ENCODE measurements around the gene ICOSLG. TPM values are rescaled to one million over a fixed set of nuclear protein-coding genes. Genes with fewer than 3 reads are reported as not detected.
A peak's percentile ranks its signal among the peaks of the same experiment; 100 is the strongest.
"Not testable (repeated sequence)": the region's sequence is repeated elsewhere in the genome, so short reads cannot be mapped to it uniquely, and the experiment has no call there.

ICOSLG gene
- total RNA-seq (1 to 10 TPM in 1 of 2 donors, under 1 TPM in 1; 0.59 to 1.5 TPM), polyA plus RNA-seq (ENCODE audit: insufficient read length in 2 of 2) (1 to 10 TPM; 3.2 to 3.8 TPM)
- long read RNA-seq, donor 1, full-length matches to known transcripts, result 1 of 1 reads
- long read RNA-seq, donor 1, partial matches to known transcripts, result 0 of 1 reads
- long read RNA-seq, donor 1, other reads (novel, unspliced or antisense), result 0 of 1 reads
- long read RNA-seq, donor 2, result 0 reads
- long read RNA-seq, donor 3, result 0 reads
- long read RNA-seq, donor 4, result 0 reads

DNA sequence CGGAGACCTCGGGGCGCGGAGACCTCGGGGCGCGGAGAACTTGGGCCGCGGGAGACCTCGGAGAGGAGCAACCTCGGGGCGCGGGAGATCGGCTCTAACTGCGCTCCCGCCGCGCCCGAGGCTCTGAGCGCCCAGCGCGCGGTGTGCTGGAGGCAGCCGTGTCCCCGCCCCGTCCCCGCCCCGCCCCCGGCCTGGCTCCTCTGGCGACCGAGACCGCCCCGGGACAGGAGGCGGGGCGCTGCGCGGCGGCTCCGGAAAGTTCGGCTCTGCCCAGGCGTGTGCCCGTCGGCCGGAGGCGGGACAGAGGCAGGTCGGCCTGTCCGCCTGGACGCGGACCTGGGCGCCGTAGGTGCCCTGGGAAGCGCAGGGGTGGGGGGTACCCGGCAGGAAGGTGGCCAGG, at the start of gene ICOSLG:
Gene ICOSLG (minus strand): TSS at position 102 of the 400 bp plus-strand sequence. CDS start 126 bp downstream, outside the sequence.
- no CpG with 5 or more reads among the region's 53 CpGs for WGBS (ENCODE audit: insufficient coverage)

DNA sequence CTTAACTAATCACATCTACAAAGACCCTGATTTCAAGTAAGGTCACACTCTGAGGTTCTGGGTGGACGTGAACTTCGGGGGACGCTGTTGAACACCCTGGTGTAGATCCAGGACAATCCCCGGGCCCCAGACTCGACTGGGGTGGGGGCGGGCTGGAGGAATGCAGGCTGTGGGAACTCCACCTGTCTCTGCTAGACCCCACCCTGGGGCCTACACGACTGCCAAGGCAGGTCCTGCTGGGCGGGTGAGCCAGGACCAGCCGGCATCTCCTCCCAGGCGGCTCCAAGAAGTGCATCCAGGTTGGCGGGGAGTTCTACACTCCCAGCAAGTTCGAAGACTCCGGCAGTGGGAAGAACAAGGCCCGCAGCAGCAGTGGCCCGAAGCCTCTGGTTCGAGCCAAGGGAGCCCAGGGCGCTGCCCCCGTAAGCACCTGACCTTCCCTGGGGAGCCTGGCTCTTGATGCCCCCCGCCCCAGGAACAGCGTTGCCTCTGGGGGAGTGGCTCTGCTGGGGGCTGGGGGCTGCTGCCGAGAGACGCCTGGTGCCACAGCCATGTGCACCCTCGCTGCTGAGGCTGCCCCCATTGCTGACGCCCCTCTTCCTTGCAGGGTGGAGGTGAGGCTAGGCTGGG, 48.8 kb upstream of the ICOSLG start:
- Histone ChIP-seq H3K36me3 (ENCODE audit: control insufficient read depth, insufficient read depth, low read length) (no peaks in the 10 kb centered on the region), H3K27me3 (ENCODE audit: control insufficient read depth, insufficient read depth, low read length) (peaks cover 17% of the 10 kb centered on the region), H3K27ac (ENCODE audit: low read depth, low read length) (no peak overlapping the region), H3K9me3 (ENCODE audit: control insufficient read depth, insufficient read depth, low read length) (no peaks in the 10 kb centered on the region), H3K4me3 (ENCODE audit: low read depth, low read length) (no peak overlapping the region), H3K4me1 (ENCODE audit: control insufficient read depth, insufficient read depth, low read length) (peaks cover 13% of the 10 kb centered on the region)
- DNase-seq (ENCODE audit: low read depth in 4 of 6, low spot score in 6 of 6), result no peak
- WGBS (ENCODE audit: insufficient coverage), result 82% methylated on average over 24 of the region's 24 CpGs

More for the DNA sequence above, at the start of gene ICOSLG:
- not testable (repeated sequence) for H3K4me1 ChIP-seq (ENCODE audit: control insufficient read depth, insufficient read depth, low read length); H3K9me3 ChIP-seq (ENCODE audit: control insufficient read depth, insufficient read depth, low read length); H3K27me3 ChIP-seq (ENCODE audit: control insufficient read depth, insufficient read depth, low read length); H3K4me3 ChIP-seq (ENCODE audit: low read depth, low read length); H3K36me3 ChIP-seq (ENCODE audit: control insufficient read depth, insufficient read depth, low read length); DNase-seq (ENCODE audit: low read depth in 4 of 6, low spot score in 6 of 6); H3K27ac ChIP-seq (ENCODE audit: low read depth, low read length)

GRCh38 chr21:44288251-44289110, 47.7 kb upstream of the ICOSLG start:
- Histone ChIP-seq H3K27ac (ENCODE audit: low read depth, low read length) (no peak overlapping the region), H3K36me3 (ENCODE audit: control insufficient read depth, insufficient read depth, low read length) (no peaks in the 10 kb centered on the region), H3K4me1 (ENCODE audit: control insufficient read depth, insufficient read depth, low read length) (peaks cover 20% of the 10 kb centered on the region), H3K9me3 (ENCODE audit: control insufficient read depth, insufficient read depth, low read length) (no peaks in the 10 kb centered on the region), H3K27me3 (ENCODE audit: control insufficient read depth, insufficient read depth, low read length) (peaks cover 17% of the 10 kb centered on the region), H3K4me3 (ENCODE audit: low read depth, low read length) (no peak overlapping the region)
- DNase-seq (ENCODE audit: low read depth in 4 of 6, low spot score in 6 of 6), result no peak
- WGBS (ENCODE audit: insufficient coverage), result 94% methylated on average over 22 of the region's 23 CpGs

- Histone ChIP-seq H3K9me3 (ENCODE audit: control insufficient read depth, insufficient read depth, low read length) (no peaks in the 10 kb centered on the region), H3K36me3 (ENCODE audit: control insufficient read depth, insufficient read depth, low read length) (no peaks in the 10 kb centered on the region), H3K4me1 (ENCODE audit: control insufficient read depth, insufficient read depth, low read length) (peaks cover 20% of the 10 kb centered on the region), H3K27ac (ENCODE audit: low read depth, low read length) (no peak overlapping the region), H3K27me3 (ENCODE audit: control insufficient read depth, insufficient read depth, low read length) (peaks cover 17% of the 10 kb centered on the region), H3K4me3 (ENCODE audit: low read depth, low read length) (no peak overlapping the region)
- DNase-seq (ENCODE audit: low read depth in 4 of 6, low spot score in 6 of 6), result no peak
- 56% methylated on average over 31 of the region's 31 CpGs for WGBS (ENCODE audit: insufficient coverage)
Measured at GRCh38 chr21:44286716-44287632, 46.2 kb upstream of the ICOSLG start.

- no peak for DNase-seq (ENCODE audit: low read depth in 4 of 6, low spot score in 6 of 6)
- Histone ChIP-seq H3K9me3 (ENCODE audit: control insufficient read depth, insufficient read depth, low read length) (no peaks in the 10 kb centered on the region), H3K36me3 (ENCODE audit: control insufficient read depth, insufficient read depth, low read length) (no peaks in the 10 kb centered on the region), H3K27me3 (ENCODE audit: control insufficient read depth, insufficient read depth, low read length) (peaks cover 17% of the 10 kb centered on the region), H3K27ac (ENCODE audit: low read depth, low read length) (no peak overlapping the region), H3K4me1 (ENCODE audit: control insufficient read depth, insufficient read depth, low read length) (peaks cover 20% of the 10 kb centered on the region), H3K4me3 (ENCODE audit: low read depth, low read length) (no peak overlapping the region)
- 76% methylated on average over 10 of the region's 21 CpGs for WGBS (ENCODE audit: insufficient coverage)
Measured at GRCh38 chr21:44286086-44286715, 45.5 kb upstream of the ICOSLG start.

DNA sequence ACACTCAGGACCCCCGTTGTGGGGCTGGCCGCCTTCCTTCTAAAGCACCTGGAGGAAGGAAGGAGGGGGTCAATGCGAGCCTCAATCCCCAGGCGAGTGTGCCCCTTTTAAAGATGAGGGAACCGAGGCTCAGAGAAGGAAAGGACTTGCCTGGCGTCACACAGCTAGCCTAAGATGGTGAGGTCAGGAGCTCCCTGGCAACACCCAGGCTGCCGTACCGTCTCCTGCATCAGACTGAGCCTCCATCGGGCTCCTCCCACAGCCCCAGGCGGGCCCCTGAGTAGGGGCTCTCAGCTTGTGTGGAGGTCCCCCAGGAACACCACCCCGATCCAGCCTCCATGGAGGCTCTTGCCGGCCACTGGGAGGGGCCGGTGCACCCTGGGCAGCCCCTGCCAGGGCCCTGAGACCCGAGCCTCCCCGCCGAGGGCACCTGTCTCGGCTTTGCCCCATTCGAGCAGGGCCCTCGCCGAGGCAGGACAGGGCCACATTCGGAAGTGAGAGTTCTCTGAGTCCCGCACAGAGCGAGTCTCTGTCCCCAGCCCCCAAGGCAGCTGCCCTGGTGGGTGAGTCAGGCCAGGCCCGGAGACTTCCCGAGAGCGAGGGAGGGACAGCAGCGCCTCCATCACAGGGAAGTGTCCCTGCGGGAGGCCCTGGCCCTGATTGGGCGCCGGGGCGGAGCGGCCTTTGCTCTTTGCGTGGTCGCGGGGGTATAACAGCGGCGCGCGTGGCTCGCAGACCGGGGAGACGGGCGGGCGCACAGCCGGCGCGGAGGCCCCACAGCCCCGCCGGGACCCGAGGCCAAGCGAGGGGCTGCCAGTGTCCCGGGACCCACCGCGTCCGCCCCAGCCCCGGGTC, 44.6 kb upstream of the ICOSLG start, which contains the start of gene AIRE:
Gene AIRE (plus strand): TSS at position 739 of the 855 bp plus-strand sequence. CDS start 131 bp downstream, outside the sequence.
- Histone ChIP-seq H3K9me3 (ENCODE audit: control insufficient read depth, insufficient read depth, low read length) (no peaks in the 10 kb centered on the region), H3K27me3 (ENCODE audit: control insufficient read depth, insufficient read depth, low read length) (peaks cover 17% of the 10 kb centered on the region), H3K4me1 (ENCODE audit: control insufficient read depth, insufficient read depth, low read length) (peaks cover 20% of the 10 kb centered on the region), H3K4me3 (ENCODE audit: low read depth, low read length) (no peak within 1 kb of the TSS), H3K27ac (ENCODE audit: low read depth, low read length) (no peak within 1 kb of the TSS), H3K36me3 (ENCODE audit: control insufficient read depth, insufficient read depth, low read length) (no peaks in the 10 kb centered on the region)
- peak in 1 of 6 donors; percentile 6 for DNase-seq (ENCODE audit: low read depth in 4 of 6, low spot score in 6 of 6)
- 21% methylated on average over 56 of the region's 56 CpGs for WGBS (ENCODE audit: insufficient coverage)

DNA sequence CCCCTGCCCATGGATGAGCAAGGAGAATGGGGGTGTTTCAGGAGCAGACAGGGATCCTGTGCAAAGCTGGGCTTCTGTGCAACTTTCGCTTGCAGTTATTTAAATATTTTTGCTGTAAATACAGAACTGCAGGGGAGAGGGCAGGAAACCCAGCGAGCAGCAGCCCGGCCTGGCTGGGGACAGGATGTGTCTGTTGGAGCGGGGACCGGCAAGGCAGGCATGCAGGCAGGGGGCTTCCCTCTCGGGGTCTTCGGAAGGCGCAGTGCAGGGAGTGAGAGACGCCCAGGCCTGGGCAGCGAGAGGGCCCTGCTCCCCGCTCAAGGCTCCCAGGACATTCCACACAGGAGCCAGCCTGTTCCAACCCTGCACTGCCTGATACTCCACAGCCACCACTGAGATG, 43.2 kb upstream of the ICOSLG start:
- H3K4me1 ChIP-seq (ENCODE audit: control insufficient read depth, insufficient read depth, low read length), result peaks cover 20% of the 10 kb centered on the region
- H3K27ac ChIP-seq (ENCODE audit: low read depth, low read length), result no peak overlapping the region
- WGBS (ENCODE audit: insufficient coverage), result 73% methylated on average over 8 of the region's 11 CpGs
- H3K36me3 ChIP-seq (ENCODE audit: control insufficient read depth, insufficient read depth, low read length), result no peaks in the 10 kb centered on the region
- no peak overlapping the region for H3K4me3 ChIP-seq (ENCODE audit: low read depth, low read length)
- H3K9me3 ChIP-seq (ENCODE audit: control insufficient read depth, insufficient read depth, low read length), result no peaks in the 10 kb centered on the region
- no peak for DNase-seq (ENCODE audit: low read depth in 4 of 6, low spot score in 6 of 6)
- peaks cover 17% of the 10 kb centered on the region for H3K27me3 ChIP-seq (ENCODE audit: control insufficient read depth, insufficient read depth, low read length)

DNA sequence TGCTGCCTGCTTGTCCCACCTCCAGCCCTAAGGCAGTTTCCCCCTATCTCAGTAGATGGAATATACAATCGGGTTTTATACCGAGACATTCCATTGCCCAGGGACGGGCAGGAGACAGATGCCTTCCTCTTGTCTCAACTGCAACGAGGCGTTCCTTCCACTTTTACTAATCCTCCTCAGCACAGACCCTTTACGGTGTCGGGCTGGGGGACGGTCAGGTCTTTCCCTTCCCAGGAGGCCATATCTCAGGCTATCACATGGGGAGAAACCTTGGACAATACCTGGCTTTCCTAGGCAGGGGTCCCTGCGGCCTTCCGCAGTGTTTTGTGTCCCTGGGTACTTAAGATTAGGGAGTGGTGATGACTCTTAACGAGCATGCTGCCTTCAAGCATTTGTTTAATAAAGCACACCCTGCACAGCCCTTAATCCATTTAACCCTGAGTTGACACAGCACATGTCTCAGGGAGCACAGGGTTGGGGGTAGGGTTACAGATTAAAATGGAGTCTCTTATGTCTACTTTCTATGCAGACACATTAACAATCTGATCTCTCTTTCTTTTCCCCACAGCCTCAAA, 42.6 kb upstream of the ICOSLG start:
- H3K27ac ChIP-seq (ENCODE audit: low read depth, low read length); H3K4me3 ChIP-seq (ENCODE audit: low read depth, low read length); H3K9me3 ChIP-seq (ENCODE audit: control insufficient read depth, insufficient read depth, low read length); H3K36me3 ChIP-seq (ENCODE audit: control insufficient read depth, insufficient read depth, low read length); DNase-seq (ENCODE audit: low read depth in 4 of 6, low spot score in 6 of 6): not testable (repeated sequence)
- no CpG with 5 or more reads among the region's 11 CpGs for WGBS (ENCODE audit: insufficient coverage)
- Histone ChIP-seq H3K4me1 (ENCODE audit: control insufficient read depth, insufficient read depth, low read length) (peaks cover 20% of the 10 kb centered on the region), H3K27me3 (ENCODE audit: control insufficient read depth, insufficient read depth, low read length) (peaks cover 17% of the 10 kb centered on the region)
